Lung microvascular endothelial cell (primary cell): ENCODE results near the gene DSCAML1. TPM values are rescaled to one million over a fixed set of nuclear protein-coding genes. Genes with fewer than 3 reads are reported as not detected.

Experiments
- DNase-seq, 2 donors: peaks; one replicate each; pipeline versions ENCODE4 v3.0.0 to v3.0.0-alpha.2; 2010; ENCODE audit warnings: low read depth in 2 of 2
- total RNA-seq: library from RNA; depleted of rRNA; stranded (reverse); fragments of >200 nt; gene quantifications from 2 replicates; pipeline ENCODE4 v1.2.1, GENCODE V29; 2014

Gene DSCAML1
- total RNA-seq, 1 donor from 2014 or later = under 0.01 TPM

DNA sequence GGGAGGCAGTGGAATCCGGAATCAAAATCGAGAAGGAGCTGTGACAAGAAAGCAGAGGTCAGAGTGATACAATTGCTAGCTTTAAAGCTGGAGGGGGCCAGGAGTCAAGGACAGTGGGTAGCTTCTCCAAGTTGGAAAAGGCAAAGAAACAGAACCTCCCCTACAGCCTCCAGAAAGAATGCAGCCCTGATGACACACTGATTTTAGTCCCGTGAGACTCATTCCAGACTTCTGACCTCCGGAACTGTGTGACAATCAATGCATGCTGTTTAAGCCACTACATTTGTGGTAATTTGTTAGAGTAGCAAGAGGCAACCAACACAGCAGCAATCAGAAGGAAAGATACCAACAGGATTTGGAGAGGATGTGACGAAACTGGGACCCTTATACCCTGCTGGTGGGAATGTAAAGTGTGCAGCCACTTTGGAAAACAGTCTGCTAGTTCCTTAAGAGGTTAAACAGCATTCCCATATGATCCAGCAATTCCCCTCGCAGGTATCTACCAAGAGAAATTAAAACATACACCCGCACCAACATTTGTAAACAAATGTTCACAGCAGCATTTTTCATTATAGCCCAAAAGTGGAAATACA is 66.7 kb downstream of the DSCAML1 start:
- no peak for DNase-seq

DNA sequence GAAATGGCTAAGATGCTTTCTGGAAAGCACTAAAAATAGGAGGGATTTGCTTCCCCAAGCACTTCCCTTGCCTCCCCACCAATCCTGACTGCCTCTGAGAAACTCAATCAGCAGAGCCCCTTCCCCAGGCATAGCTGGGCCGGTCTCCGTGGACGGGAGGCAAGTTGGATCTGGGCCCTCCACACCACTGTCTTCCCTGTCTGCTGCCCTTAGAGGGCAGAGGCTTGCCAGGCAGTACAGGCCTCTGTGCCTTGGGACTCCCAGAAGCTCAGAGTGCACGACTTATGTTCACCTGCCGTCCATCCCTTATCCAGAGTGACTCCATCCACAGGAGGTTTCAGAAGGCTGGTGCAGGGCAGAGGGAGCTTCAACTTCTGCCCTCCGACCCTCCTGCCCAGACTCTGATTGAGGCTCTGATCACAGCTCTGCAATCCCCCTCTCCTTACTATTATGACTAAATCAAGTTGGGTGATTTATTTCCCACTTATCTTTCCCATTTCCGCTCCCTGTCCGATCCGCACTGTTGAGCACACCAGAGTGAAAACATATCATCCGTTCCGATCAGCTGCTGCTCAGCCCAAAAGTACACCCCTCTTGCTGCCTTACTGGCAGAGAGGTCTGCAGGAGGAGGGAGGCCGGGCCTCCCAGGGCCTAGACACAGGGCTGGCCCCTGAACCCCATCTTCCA is 71.8 kb downstream of the DSCAML1 start:
- DNase-seq = no peak

DNA sequence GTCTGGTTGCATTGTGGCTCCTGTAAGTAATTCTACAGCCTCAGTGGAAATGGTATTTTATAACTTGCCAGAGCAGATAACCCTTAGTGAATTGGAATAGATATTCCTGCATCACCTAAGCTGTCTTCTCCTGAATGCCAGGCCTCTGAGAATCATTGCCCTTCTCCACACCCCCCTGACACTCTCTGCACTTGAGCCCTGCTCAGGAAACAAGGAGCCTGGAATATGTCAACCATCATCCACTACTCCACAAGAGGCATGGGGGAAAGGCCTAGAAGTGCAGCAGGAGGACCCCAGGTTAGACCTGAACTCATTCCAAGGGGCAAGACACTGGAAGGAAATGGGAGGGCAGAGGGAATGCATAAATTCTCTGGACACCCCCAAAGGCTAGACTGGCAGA is 72.4 kb downstream of the DSCAML1 start:
- no peak for DNase-seq

DNA sequence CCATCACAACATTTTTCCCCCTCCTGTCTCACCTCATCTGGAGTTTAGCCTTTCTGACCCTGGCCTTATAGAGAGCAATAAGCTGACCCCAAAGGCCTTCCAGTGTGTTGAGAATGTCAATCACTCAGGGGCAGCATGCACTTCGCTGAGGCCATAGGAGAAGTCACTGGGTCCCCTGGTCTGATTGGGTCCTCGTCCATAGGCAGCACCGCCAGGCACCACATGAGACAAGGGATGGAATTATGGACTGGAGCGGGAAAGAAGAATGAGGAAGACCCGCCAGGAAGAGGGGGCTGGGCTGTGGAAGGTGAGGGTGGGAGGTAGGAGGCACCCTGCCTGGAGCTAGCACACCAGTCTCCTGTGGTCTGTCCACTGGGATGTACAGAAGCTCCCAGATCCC is 72.9 kb downstream of the DSCAML1 start:
- no peak for DNase-seq

DNA sequence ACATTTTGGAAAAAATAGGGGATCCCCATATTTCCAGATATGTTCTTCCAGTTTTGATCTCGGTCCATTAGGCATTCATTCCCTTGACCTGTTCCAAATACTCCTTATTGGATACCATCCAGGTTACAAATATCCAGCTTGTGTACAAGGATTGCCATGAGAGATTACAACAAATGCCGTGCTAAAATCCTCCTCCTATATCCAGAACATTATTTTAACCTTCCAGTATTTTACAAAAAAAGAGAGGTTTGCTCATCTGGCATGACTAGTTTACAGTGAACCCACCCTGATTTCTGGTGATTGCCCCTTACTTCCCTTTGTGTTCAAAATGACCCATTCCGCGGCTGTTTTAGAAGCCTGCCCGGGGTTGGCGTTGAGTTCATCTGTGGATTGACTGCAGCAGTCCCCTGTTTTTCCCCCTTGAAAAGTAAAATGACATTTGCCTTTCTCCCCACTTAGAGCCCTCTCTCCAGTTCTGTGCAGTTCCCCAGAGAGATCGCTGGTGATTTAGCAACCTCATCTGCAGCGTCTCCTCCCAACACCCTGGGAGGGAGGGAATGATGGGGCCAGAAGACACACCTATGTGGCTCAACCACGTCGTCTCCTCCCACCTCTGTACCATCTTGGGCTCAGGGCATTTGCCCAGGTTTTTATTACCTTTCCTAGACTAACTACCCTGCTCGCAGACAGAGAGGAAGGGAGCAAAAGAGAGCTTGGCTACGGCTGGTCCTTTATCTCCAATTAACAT is 73.6 kb downstream of the DSCAML1 start:
- no peak for DNase-seq

DNA sequence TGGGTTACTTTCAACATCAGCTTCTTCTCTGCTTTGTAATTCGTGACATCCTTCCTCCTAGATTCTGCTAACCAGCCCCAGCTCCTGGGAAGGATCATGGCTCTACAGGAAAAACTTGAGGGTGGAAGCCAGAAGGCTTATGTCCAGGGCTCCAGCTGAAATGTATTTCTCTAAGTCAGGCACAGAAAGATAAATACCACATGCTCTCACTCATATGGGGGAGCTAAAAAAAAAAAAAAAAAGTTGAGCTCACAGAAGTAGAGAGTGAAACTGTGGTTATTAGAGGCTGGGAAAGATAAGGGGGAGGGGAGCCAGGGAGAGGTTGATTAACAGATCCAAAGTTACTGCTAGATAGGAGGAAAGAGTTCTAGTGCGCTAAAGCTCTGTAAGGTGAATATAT is 74.9 kb downstream of the DSCAML1 start:
- no peak for DNase-seq

DNA sequence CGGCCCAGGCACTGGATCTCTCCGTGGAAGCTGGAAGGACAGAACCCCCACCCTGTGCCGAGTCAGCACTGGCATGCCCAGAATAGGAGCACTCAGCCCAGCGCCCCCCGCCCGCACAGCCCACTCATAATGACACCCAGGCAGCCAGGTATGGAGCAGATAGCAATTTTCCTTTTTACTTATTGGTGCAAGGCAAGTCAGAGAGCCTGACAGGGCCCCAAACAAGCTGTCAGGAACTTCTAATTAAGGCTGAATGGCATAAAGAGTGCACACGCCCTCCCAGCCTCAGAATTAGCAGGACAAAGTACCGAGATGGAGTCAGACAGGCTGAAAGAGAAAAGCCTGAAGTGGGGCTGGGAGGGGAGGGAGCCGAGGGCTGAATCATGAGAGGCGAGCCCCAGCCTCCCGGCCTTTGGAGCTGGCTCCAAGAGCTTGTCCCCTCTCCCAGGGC is 76.9 kb downstream of the DSCAML1 start:
- no peak for DNase-seq

DNA sequence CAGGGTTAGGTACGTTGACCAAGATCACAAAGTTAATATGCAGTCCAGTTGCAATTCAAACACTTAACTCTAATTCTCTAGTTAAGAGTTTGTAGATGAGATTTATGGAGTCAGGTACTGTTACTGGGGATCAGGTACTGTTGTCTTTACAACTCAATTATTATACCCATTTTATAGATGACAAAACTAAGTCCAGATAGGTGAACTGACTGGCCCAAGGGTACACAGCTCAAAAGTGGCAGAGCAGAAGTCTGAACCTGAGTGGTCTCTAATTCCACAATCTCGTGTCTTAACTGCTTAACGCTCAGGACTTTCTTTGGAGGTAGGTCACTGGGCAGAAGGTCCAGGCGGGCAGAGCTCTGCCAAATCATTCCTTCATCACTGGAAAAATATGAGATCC is 77.5 kb downstream of the DSCAML1 start:
- no peak for DNase-seq

DNA sequence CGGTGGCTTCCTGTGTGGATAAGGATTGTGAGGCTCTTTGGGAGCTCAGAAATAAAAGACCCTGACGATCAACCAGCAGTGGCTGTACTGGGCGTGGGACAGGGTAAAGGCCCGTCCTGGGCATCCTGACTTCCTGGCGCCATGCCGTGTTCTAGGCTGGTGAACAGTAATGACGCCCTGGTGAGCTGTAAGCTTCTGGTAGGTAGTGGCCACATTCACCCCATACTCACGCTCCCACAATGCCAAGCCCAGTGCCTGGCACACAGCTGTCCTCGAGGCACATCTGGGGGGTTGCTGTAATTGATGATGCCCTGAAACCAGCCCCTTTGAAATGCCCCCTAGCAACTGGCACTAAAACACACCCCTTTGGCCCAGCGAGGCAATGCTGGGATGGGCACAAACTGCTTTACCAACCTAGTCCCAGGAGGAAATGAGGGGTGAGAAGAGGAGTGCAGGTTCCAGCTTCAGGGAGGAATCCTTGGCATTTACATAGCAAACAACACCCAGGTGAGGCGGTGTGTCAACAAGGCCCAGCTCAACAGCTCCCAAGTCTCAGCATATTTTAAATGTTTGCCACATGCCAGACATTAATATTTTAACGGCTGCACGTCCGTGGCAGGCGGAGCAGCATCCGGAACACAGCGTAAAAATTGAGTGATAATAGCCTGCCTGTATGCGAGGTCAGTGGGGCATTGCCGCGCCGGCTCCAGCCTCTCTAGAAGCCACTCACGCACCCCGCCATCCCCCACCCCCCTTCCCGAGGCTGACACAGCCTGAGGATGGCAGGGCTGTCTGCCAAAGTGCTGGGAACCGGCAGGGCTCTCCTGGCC is 79.3 kb downstream of the DSCAML1 start:
- peak in 1 of 2 donors; percentile 10 for DNase-seq

DNA sequence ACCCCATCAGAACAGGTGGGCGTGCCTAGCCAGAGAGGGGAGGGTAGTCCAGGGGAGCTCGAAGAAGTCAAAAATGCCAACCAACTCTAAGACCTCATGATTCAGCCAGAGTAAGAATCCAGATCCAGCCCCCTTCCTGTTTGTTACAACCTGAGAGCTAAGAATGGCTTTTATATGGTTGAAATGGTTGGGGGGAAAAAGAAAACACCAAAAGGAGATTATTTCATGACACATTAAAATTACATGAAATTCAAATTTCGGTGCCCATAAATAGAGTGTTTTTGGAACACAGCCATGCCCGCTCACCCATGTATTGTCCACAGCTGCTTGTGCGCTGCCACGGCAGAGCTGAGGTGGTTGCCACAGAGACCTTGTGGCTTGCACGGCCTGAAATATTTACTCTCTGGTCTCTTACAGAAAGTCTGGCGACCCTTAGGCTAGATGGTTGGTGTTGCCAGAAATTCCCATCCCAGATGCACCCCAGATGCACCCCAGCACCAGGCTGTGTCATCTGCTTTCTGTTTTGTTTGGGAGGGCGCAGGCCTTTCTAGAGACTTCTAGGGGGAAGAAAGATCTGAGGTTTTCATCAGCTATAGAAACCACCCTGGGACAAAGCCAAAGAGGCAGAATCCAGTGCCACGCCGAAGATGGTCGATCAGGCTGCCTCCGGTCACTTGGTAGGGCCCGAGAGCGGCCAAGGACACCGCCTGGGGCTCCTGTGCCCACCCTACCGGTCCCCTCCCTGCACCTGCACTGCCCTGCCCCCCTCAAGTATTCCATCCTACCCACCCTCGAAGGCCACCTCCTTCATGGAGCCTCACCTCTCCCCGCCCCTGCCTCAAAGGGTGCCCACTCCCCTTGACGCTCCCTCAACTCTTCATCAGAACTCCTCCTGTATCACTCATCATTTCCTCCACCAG is 80.2 kb downstream of the DSCAML1 start:
- DNase-seq = no peak

DNA sequence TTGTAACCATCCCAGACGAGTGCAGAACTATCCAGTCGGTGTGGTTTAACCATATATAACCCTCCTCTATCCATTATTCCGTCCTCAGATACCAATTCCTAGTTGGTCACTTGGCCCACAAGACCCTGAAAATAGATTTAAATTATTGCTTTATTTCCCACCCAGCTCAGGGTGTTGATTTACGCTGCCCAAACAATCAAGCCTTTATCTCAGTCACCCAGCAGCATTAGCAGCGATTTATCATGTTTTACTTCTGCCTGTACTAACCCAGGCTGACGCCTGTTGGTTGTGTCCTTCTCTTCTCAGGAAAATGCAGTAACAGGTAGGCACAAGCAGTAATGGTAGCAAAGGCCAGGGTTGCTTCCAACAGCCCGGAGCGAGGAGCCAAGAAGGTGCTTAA is 81.2 kb downstream of the DSCAML1 start:
- no peak for DNase-seq

DNA sequence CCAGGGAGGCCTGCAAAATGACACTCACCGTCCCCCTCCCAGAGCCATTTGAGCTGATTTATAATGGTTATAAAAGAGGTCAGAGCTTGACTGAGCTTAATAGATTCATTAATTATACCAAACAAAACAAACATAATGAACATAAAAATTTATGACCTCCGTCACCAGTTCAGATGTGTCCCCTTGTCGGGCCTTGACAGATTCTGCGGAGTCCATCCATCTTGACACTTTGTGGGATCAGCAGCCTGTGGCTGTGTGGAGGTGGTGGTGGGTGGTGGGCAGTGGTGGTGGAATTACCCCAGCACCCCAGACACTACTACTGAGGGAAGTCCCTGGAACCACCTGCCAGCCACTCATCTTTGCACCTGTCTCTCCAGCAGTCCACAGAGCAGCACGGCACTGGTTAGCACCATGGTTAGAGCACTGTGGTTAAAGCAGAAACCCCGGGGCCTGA is 83.5 kb downstream of the DSCAML1 start:
- no peak for DNase-seq

DNA sequence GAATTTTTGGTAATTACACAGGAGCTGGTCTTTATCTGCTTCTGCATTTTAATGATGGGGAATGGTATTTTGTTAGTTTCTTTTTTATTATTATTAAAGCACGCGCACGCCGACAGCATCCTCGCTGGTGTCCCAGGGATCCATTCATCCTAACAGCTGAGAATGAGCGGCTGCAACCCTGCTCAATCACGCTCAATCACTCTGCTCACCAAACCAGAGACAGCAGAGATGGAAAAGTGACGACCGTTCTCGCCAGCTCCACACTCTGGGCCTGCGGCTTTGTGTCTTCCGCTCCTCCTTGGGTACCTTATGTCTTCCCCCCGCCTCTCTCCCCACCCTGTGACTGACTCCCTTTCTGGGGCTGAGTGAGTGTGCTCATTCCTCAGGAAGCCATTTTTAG is 84.5 kb downstream of the DSCAML1 start:
- DNase-seq = no peak

DNA sequence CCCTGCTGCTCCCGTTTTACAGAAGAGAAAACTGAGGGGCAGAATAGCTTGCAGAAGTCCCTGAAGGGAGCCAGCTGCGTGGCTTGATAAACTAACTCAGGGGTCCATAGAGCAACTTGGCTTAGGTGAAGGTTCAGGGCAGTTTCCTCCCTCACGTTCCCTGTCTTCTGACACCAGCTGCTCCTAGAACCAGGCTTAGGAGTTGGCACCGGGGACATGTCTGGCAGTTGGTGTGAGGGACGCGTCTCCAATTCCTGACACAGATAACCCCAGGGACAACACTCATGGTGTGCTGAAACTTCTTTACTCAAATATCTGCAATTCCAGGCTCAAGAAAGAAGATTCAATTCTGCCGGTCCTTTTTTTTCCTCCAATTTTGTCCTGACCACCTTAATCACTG is 85.7 kb downstream of the DSCAML1 start:
- no peak for DNase-seq

DNA sequence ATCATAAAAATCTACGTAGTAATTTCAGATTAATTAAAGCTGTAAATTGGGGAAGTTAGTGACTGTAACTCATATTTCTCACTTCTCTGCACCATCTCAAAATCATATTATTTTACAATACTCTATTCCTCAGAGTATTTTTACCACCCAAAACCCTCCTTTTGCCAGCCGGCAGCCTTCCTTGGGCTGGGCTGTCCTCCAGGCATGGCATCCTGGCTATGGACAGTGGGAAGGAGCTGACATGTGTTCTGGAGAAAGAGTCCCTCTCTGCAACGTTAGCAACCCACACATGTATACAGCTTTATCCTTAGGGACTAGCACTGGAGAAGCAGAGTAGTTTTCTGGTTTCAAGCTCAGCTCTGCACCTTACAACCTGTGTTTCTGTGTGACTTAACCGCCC is 86.8 kb downstream of the DSCAML1 start:
- DNase-seq = no peak

DNA sequence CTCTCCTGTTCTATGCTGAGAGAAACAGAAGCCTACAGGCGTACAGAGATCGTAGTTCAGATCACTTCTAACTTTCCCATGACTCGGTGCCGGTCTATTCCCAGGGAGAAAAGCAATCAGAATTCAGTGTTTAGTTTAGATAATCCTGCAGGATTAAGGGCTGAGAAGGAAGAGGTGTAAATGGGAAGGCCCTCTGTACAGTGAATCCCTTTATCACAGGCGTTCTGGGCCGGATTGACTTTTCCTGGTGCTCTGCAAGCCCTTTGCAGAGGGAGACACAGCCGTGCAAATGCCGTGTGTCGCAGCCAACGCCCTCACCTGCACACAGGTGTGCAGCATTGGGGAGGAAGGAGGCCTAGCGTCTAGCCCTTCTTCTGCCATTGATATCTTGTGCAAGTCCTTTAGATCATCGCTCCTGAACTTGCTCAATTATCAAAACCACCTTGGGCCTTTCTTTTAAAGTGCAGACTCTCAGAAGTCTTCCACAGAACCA is 90.6 kb downstream of the DSCAML1 start:
- DNase-seq = no peak

DNA sequence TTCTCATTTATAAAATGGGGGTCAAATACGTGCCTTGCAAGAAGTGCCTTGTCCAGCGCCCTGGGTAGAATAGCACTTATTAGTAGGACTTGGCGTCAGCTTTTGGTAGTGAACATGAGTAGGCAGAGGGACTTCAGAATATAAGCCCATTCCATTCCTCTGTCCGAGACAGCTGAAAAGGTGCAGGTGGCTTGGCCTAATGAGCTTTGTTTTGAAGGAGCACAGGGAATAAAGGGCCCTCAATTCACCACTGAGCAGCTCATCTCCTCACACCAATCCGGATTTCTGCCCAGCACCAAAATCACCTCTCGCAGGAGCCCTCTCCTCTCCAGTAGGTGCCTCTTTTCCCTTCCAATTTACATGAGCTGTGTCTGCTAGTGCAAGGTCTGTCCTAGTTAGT is 91.2 kb downstream of the DSCAML1 start:
- DNase-seq = no peak

DNA sequence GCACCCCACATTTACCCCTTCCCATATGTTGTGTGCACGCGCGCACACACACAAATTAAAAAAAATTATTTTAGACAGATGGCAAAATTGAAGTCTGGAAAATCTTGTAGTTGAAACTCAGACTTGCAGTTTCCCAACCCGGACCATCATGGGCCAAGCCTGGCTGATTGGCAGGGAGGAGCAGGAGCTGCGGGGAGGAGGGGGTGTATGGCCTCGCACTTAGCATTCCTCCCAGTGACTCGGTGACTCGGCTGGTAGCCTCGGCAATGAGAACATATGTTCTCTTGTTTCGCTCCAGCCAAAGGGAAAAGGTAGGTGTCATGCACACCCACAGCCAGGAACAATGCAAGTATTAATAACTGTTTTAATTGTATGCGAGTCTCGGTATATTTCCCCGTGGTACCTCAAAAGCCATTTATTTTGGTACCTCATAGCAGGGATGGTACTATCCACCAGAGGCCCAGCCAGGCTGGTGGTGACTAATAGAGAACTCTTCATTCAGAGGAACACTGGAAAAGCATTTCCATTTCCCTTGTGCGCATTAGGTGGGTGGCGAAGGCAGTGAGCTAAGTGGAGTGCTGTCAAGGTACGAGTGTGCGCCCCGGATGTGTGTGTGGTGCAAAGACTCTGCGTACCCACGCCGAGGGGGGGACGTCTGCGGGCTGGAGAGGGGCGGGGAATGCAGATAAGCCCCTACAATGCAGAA is 92.5 kb downstream of the DSCAML1 start:
- no peak for DNase-seq

DNA sequence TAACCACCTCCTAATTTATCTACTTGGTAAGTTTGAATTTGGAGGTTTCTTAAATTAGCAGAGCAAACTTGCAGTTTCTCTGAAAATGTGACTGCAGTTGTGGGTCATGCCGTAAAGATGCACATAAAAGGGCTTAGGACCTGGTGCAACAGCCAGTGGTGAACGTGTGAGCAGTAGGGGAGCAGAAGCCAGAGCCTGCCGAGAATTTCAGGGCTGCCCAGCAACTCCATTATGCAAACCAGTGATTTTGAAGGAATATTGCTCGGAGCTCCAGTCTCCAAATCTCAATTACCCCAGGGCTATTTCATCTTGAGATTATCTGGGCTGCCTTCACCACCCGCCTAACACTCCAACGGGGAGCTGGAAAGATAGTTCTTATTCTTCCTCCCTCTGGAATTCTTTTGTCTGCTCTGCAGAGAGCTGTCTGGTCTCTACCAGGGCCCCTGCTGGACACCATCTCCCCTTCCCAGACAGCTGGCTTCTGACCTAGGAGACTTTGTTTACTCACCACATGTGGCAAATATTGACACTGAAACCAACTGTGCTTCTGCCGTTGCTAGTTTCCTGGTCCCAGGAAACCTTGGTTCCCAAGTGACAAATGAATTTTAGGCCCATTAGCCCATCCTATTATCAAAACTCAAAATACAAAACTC is 93.9 kb downstream of the DSCAML1 start:
- no peak for DNase-seq
